ENCODE measurements around the gene ZBTB46.
"Not testable (repeated sequence)": the region's sequence is repeated elsewhere in the genome, so short reads cannot be mapped to it uniquely, and the experiment has no call there.

The ZBTB46 gene

GRCh38 chr20:63732118-63733095 lies 98.7 kb downstream of the ZBTB46 start:
- TF ChIP-seq, protein P1, sequence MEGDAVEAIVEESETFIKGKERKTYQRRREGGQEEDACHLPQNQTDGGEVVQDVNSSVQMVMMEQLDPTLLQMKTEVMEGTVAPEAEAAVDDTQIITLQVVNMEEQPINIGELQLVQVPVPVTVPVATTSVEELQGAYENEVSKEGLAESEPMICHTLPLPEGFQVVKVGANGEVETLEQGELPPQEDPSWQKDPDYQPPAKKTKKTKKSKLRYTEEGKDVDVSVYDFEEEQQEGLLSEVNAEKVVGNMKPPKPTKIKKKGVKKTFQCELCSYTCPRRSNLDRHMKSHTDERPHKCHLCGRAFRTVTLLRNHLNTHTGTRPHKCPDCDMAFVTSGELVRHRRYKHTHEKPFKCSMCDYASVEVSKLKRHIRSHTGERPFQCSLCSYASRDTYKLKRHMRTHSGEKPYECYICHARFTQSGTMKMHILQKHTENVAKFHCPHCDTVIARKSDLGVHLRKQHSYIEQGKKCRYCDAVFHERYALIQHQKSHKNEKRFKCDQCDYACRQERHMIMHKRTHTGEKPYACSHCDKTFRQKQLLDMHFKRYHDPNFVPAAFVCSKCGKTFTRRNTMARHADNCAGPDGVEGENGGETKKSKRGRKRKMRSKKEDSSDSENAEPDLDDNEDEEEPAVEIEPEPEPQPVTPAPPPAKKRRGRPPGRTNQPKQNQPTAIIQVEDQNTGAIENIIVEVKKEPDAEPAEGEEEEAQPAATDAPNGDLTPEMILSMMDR (IDR thresholded peaks at IDR 0.05; ENCODE audit: low read length, missing control alignments): no peak
- no peak overlapping the region for H3K4me3 ChIP-seq (replicated peaks; ENCODE audit: low read depth, low read length)
- DNase-seq (ENCODE audit: low read depth): no peak

DNA sequence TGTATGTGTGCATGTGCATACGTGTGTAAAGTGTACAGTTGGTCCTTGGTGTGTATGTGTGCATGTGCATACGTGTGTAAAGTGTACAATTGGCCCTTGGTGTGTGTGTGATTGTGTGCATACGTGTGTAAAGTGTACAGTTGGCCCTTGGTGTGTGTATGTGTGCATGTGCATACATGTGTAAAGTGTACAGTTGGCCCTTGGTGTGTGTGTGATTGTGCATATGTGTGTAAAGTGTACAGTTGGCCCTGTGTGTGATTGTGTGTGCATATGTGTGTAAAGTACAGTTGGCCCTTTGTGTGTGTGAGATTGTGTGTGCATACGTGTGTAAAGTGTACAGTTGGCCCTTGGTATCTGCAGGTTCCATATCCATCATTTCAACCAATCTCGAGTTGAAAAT lies 99.7 kb downstream of the ZBTB46 start:
- TF ChIP-seq, protein P1 (IDR thresholded peaks at IDR 0.05; ENCODE audit: low read length, missing control alignments): no peak
- no peak overlapping the region for H3K4me3 ChIP-seq (replicated peaks; ENCODE audit: low read depth, low read length)

DNA sequence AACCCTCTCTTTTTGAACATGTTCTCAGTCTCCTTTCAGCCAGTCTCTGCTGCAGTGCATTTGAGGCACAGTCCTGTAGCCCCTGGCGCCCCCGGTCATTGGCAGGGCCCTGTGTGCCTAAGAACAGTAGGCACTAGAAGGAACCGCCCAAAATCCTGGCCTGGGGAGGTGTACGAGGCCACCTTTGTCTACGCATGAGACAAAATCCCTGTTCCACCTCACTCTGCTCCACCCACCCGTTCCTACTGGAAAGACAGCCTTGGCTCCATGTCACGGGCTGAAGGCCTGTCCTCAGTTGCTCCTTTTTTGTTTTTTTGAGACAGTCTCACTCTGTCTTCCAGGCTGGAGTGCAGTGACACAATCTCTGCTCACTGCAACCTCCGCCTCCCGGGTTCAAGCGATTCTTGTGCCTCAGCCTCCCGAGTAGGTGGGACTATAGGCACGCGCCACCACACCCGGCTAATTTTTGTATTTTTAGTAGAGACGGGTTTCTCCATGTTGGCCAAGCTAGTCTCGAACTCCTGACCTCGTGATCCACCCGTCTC lies 100.8 kb downstream of the ZBTB46 start:
- DNase-seq (ENCODE audit: low read depth); H3K4me3 ChIP-seq (replicated peaks; ENCODE audit: low read depth, low read length): not testable (repeated sequence)

More for the DNA sequence above, 99.7 kb downstream of the ZBTB46 start:
- no peak for DNase-seq (ENCODE audit: low read depth)

GRCh38 chr20:63722967-63723622 lies 108.0 kb downstream of the ZBTB46 start:
- DNase-seq (ENCODE audit: low read depth): peak; percentile 16
- H3K4me3 ChIP-seq (replicated peaks; ENCODE audit: low read depth, low read length): not testable (repeated sequence)

GRCh38 chr20:63718996-63719395 lies 112.1 kb downstream of the ZBTB46 start:
- TF ChIP-seq, protein P1 (IDR thresholded peaks at IDR 0.05; ENCODE audit: low read length, missing control alignments): no peak
- DNase-seq (ENCODE audit: low read depth): no peak

DNA sequence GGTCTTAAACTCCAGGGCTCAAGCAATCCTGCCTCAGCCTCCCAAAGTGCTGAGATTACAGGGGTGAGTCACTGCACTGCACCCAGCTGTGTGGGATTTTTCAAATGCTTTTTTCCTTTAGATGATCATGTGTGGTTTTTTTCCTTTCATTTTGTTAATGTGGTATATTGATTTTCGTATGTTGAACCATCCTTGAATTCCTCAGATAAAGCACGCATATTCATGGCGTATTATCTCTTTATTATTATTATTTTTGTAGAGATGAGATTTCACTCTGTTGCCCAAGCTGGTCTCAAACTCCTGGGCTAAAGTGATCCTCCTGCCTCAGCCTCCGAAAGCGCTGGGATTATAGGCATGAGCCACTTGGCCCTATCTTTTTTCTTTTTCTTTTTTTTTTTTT lies 116.2 kb downstream of the ZBTB46 start:
- DNase-seq (ENCODE audit: low read depth): no peak
- TF ChIP-seq, protein P1 (IDR thresholded peaks at IDR 0.05; ENCODE audit: low read length, missing control alignments): no peak
- H3K4me3 ChIP-seq (replicated peaks; ENCODE audit: low read depth, low read length): no peak overlapping the region

More at GRCh38 chr20:63718996-63719395, 112.1 kb downstream of the ZBTB46 start:
- H3K4me3 ChIP-seq (replicated peaks; ENCODE audit: low read depth, low read length): no peak overlapping the region

DNA sequence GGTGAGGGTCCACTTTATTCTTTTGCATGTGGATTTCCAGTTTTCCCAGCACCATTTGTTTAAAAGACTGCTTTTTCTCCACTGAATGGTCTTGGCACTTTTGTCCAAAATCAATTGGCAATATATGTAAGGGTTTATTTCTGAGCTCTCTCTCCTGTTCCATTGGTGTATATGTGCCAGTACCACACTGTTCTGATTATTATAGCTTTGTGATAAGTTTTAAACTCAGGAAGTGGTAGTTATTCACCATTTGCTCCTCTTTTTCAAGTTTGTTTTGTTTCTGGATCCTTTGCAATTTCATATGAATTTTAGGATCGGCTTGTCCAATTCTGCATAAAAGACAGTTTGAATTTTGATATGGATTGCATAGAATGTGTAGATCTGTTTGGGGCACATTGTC lies 118.9 kb downstream of the ZBTB46 start:
- TF ChIP-seq, protein P1 (IDR thresholded peaks at IDR 0.05; ENCODE audit: low read length, missing control alignments): no peak
- DNase-seq (ENCODE audit: low read depth): no peak

More for the DNA sequence above, 118.9 kb downstream of the ZBTB46 start:
- no peak overlapping the region for H3K4me3 ChIP-seq (replicated peaks; ENCODE audit: low read depth, low read length)

All from fibroblast of pulmonary artery (primary cell).